Right hindlimb (tissue), 1 donor: Measurements from ENCODE around the gene TRIM41.
"Not testable (repeated sequence)": the region's sequence is repeated elsewhere in the genome, so short reads cannot be mapped to it uniquely, and the experiment has no call there.

Experiments
- DNase-seq: peaks from one replicate; pipeline ENCODE4 v3.0.0-alpha.2; 2018

Gene TRIM41

DNA sequence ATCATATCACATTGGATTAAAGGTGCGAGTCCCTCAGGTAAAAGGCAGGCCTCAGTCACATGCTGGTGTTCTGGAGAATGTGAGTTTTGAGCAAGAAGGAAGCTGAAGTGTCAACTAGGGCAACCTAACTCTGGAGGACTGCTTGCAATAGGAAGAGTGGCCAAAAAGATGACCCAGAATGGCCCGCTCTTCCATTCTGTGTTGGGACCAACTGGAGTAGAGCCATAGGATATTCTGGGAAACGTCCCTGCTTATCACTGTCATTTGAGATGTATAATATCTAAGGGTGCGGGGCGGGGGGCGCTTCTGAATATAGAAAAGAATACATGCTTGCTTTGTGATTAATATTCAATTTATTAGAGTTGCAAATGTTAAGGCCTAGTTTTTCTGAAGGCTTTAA is 11.0 kb upstream of the TRIM41 start:
- DNase-seq, result no peak

DNA sequence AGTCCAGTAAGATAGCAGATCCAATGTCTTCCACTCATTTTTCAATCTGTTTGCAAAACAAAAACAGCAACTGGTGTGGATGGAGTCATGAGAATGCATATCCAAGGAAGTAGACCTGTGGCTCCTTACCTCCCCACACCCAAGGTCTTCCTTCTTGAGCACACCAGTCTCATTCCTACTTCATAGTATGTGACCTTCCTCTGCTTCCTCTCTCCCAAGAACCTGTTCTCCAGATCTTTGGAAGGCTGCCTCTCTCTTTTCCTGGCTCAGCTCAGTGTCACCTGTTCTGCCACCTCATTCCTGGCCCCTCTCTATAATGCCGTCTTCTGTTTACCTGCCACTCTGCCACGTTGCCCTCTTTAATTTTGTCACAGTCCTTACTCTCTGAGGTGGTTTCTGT is 10.1 kb upstream of the TRIM41 start:
- DNase-seq, result no peak

DNA sequence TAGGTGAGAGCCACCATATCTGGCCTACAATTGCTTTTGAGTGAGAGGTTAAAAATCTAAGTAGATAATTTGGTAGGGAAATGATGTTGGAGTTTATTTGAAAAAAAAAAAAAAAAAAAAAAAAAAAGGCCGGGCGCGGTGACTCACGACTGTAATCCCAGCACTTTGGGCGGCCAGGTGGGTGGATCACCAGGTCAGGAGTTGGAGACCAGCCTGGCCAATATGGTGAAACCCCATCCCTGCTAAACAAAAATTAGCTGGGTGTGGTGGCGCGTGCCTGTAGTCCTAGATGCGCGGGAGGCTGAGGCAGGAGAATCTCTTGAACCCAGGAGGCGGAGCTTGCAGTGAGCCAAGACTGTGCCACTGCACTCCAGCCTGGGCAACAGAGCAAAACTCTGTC is 8.8 kb upstream of the TRIM41 start:
- DNase-seq, result not testable (repeated sequence)

DNA sequence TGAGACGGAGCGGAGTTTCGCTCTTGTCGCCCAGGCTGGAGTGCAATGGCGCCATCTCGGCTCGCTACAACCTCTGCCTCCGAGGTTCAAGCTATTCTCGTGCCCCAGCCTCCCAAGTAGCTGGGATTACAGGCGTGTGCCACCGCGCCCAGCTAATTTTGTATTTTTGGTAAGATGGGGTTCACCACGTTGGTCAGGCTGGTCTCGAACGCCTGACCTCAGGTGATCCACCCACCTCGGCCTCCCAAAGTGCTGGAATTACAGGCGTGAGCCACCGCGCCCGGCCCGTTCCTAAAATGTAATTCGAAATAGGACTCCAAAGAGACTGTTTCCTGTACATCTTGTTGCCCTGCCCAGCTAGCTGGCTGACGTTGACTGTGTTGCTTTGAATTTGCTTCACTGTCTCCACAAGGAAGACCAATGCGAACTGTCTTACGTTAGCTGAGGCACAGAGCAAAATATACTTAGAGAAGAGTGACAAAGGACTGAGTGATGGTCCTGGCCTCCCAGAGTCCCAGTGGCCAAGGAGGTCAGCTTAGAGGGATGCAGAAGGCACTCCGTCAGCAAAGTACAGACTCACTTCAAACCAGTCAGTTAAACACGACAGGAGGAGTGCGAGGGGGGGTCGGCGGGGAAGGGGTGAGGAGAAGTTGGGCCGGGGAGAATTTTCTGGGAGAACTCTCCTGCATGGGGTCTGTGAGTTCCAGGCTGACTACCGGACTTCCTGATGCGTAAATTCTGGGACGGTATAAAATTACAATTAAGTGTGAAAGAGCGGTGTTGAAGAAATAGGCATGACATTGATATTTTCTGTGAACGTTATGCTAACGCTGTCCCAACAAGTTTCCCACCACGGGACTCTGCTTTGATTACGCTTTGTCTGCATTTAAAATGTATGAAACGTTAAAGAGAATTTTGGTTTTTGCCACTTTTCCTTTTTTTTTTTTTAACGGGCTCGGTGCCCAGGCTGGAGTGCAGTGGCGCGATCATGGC is 6.8 kb upstream of the TRIM41 start:
- DNase-seq, result no peak

DNA sequence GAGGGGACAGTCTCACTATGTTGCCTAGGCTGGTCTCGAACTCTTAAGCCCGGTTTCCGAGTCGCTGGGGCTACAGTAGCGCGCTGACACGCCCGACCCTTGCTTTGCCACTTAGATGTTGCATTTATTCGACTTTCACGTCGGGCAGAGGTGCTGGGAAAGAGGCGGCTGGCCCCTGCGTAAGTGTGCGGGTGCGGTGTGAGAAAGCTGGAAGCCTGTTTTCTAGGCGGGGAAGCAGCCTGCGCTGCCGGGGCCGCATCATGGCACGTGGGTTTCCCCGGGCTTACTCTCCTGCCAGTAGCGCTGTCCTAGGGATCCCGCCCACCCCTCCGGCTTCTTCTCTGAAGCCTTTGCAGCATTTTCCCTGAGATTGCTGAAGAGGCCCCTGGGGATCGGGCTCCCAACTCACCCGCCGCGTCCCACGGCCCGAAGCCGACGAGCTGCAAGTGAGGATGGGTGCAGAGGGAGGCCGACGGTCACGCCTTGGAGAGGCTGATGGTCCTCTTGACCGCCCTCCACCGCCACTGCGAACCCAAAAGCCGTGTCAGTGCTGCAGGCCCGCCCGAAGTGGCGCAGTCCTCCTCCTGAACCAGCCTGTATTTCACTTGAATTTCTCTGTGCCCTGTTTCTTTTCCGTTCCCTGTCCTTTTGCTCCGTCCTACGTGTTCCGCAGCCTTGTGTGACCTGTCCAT is 5.8 kb upstream of the TRIM41 start:
- DNase-seq, result peak; percentile 68

DNA sequence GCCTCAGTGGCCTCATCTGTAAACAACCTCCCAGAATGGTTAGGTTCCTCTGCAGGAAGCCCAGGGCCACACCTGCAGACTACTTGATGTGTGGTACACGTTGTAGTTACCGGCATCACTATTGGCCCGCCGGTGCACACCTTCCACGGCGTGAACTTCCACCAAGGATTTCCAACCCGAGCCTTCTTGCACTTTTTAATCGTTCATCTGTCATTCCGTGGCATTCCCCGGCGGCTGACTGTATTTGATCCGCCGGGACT is 5.3 kb upstream of the TRIM41 start:
- DNase-seq, result no peak

DNA sequence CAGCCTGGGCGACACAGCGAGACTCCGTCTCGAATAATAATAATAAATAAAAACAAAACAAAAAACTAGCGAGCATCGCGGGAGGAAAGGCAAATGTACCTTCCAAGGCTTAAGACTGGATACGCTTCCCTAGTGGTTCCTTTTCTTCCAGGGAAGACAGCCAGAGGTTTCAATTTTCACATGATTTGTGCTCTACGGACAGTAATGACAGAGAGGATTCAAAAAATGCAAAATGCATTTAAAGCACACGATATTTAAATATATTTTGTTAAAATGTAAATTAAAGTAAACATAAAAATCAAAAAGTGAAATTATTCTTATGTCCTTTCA is 4.3 kb upstream of the TRIM41 start:
- DNase-seq, result no peak

DNA sequence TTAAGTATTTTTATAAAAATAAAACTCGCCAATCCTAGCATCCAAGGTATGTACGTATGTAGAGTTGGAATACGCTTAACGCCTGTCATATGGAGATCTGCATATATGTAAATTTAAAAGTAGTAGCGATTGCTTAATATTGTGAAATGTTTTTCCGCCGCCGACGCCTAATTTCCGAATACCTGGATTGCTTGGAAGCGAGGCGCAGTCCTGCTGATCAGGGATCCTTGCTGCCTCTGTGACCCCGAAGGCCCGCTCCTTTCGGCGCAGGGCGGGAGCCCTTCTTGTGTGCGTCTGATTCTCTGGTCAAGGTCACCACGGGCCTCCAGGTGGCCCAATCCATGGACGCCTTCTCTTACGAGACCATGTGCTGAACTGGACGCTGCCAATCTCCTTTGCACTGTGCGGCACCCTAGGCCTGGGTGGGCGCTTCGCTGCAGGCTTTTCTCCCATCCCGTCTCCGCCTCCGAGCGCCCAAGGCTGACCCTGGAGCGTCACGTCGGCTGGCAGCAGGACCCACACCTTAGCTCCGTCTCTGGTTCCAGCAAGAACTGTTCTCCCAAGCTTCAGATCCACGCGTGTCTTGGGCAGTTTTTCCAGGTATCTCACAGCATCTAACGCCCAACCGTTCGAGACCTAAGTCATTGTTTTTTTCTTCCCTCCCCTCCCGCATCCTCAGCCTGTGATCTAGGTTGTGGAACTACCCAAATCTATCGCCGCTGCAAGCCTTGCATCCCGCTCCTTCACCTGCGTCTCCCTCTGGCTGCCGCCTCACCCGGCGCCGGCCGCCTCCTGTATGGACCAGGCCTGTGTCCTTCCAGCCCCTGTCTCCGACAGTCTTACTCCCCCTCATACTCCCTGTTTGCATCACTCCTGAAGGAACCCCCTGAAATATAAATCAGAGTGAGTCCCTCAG is 3.6 kb upstream of the TRIM41 start:
- DNase-seq, result no peak

DNA sequence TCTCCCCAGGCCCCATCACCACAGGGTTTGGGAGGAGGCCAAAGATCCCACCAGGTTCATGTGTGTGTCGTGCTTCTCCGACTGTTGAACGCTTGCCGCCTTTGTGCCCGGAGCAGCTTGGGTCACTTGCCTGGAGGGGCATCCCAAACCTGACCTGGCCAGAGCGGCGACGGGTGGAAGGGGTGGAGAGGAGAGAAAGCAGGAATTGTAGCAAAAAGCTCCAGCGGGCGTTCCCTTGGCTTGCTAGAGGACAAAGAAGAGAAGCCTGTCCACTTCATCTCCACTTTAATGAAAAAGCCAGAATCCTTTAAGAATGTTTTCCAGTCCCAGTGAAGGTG is 2.9 kb upstream of the TRIM41 start:
- DNase-seq, result no peak

DNA sequence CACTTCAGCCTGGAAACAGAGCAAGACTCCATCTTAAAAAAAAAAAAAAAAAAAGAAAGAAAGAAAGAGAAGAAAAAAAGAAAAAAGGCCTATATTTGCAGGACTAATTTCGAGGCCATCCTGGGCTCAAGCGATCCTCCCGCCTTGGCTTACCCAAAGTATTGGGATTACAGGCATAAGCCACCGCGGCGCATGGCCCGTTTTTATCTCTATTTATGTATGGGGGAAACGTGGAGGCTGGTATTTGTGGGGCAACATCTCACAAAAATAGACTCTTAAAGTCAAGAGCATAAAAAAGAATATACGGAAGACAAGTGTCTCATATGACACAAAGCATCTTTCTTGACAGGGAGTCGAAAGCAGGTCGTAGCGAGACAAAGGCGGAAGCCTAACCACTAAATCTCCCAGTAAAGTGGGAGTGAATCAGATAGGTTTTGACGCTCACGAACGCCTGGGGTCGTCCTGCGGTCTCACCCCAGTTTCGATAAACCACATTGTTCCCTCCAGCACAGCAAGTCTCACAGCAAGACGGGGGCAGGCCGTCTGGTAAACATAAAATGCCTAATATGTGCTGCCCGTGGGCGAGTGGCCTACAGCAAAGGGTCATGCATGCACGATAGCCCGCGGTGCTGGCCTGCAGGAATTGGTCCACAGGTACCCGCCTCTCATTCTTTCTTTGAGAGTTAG is 1.8 kb upstream of the TRIM41 start:
- DNase-seq, result no peak

DNA sequence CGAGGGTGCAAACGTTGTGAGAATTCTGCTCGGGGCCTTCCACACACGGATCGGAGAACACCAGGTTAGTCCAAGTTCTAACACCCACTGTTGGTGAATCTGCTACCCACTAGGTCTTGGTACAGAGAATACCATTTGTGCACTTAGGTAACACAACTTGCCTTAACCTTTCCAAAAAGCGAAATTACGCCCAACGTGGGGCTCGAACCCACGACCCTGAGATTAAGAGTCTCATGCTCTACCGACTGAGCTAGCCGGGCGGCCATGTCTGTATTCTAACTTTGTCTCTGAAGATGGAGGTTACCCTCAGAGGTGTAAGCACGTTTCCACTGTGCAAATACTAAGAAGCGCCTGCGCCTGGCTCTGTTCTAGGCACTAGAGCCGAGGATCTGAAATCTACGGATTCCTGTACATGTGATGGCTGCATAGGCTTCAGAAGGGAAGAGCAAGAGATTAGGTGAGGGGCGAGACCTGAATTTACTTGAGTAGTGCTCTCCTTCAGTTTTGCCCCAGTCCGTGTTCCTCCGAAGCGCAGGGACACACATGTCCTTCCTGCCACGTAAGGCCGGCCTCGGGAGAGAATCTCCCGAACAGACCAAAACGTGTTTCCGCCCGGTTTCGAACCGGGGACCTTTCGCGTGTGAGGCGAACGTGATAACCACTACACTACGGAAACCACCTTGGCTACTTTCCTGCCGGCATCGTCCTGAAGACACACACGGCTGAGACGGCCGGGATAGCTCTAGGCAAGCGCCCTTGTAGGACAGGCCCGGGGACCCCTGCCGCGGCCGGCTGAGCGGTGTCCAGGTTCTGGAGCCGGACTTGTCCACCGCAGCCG is 1.1 kb upstream of the TRIM41 start:
- peak; percentile 96 for DNase-seq

DNA sequence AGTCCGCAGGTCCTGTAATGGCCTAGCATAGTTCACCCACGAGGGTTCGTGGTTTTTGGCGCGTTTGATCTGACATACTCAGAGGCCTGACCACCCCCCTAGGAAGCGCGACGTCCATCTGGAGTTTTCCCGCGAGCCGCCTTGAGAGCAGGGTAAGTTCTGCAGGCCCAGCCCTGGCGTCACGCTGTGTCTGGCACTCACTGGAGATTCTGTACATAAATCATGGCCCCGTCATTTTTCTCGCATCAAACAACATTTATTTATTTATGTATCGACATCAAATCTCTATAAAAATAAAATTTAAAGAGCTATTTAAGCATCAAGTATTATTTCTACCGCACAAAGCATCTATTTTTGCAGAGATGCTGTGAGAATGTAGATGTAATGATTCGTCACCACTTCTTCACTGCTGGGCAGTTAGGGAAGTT is 437 bp upstream of the TRIM41 start:
- no peak for DNase-seq

DNA sequence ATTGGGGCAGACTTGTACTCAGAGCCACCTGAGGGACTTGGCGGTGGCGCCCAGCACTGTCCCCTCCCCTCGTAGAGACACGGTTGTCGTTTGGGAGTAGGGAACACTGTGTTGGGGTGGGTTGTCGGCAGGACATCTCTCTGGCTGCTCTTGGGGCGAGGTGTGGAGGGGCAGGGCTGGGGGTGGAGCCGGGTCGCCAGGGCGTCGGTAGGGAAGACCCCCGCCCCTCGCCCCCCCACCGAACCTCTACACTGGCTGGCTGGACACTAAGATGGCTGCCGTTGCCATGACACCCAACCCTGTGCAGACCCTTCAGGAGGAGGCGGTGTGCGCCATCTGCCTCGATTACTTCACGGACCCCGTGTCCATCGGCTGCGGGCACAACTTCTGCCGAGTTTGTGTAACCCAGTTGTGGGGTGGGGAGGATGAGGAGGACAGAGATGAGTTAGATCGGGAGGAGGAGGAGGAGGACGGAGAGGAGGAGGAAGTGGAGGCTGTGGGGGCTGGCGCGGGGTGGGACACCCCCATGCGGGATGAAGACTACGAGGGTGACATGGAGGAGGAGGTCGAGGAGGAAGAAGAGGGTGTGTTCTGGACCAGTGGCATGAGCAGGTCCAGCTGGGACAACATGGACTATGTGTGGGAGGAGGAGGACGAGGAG is 778 bp downstream of the TRIM41 start:
- DNase-seq, result peak; percentile 88

DNA sequence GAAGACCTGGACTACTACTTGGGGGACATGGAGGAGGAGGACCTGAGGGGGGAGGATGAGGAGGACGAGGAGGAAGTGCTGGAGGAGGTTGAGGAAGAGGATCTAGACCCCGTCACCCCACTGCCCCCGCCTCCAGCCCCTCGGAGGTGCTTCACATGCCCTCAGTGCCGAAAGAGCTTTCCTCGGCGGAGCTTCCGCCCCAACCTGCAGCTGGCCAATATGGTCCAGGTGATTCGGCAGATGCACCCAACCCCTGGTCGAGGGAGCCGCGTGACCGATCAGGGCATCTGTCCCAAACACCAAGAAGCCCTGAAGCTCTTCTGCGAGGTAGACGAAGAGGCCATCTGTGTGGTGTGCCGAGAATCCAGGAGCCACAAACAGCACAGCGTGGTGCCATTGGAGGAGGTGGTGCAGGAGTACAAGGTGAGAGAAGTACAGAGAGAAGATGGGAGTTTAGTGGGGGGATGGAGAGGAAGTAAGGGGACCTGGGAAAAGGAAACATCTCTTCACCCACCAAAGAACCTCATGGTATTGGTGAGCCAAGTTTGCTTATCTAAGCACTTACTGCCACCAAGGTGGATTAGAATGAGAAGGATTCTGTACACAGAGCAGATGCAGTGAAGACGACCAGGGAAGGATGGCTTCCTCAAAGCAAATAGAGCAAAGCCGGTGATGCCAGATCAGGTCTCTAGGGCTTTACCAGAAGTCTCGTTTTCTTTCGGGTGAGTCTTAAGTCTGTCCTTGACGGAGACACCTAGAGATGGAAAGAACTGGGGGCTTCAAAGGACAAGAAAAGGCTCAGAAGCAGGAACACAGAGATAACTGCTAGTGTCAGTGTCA is 1.5 kb downstream of the TRIM41 start:
- DNase-seq, result no peak

DNA sequence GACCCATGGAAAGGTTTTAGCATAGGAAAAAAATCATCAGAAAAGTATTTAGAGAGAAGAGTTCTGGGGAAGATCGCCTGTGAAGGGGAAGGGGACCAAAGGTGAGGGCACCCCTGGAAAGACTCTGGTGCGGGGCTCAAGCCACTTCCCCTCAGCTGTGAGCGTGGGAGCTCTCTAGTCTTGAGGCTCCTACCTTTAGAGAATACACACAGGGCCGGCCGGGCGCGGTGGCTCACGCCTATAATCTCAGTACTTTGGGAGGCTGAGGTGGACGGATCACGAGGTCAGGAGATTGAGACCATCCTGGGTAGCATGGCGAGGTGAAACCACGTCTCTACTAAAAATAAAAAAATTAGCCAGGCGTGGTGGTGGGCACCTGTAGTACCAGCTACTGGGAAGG is 6.9 kb downstream of the TRIM41 start:
- no peak for DNase-seq

DNA sequence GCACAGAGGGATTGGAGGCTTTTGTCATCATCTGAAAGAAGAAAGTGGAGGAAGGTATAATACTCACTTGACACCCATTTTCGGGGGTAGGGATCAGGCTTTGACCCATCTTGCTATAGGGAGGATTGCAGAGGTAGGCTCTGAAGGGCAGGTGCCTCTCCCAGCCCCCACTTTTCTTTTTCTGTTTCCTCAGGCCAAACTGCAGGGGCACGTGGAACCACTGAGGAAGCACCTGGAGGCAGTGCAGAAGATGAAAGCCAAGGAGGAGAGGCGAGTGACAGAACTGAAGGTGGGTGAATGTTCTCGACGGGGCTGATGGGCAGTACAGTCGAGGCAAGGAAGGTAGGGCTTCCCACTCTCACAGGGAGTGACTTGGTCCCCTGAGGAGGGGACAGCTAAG is 7.5 kb downstream of the TRIM41 start:
- DNase-seq, result no peak

DNA sequence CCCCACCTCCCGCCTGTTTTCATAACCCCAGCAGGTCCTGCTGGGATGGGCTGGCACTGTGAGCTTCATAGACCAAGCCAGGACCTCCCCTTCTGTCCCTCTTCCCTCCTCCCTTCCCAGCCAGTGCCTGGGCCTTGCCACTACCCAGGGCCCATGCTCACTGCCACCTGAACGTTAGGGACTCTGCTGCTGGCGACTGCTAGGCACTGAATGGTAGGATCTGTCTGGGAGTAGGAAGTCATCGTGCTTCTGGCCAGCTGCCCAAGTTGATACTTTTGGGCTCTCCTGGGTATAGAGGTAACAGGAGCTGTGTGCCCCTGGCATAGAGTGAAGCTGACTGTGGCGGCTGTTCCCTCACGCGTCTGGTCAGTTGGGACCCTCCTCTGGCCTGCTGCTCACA is 8.4 kb downstream of the TRIM41 start:
- no peak for DNase-seq

DNA sequence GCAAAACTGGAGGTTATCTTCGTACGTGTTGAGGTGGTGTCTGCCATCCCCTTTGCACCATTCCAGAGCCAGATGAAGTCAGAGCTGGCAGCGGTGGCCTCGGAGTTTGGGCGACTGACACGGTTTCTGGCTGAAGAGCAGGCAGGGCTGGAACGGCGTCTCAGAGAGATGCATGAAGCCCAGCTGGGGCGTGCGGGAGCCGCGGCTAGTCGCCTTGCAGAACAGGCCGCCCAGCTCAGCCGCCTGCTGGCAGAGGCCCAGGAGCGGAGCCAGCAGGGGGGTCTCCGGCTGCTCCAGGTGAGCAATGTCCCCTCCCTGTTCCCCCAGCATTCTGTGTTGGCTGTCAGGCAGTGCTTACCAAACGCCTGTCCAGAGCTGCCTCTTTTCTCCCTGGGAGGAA is 9.5 kb downstream of the TRIM41 start:
- DNase-seq, result no peak

DNA sequence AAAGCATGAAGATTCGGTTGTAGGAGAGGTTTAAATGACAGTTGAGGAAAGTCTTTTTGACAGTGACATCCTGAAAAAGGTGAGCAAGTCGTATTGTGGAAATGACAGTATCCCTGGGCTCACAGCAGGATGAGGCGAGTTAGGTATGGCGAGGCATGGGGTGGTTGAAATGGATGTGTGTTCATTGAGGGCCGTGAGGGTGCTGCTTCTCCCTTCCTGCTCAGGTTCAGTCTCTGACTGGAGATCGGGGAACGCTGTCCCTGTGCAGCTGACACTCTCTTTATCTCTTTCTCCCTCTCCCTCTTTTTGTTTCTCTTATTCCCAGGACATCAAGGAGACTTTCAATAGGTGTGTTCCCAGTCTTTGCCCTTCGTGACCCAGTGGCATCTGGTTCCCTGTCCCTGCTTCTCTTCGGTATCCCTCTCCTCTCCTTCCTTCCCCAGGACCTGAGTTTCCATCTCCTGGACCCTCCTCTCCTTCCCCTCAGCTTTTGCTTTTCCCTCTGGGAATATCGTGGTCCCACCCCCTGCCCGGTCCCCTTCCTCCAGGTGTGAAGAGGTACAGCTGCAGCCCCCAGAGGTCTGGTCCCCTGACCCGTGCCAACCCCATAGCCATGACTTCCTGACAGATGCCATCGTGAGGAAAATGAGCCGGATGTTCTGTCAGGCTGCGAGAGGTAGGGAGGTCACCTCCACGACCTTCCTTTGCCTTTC is 10.2 kb downstream of the TRIM41 start:
- DNase-seq, result no peak
